Measurements from ENCODE around the gene S100A5. TPM values are rescaled to one million over a fixed set of nuclear protein-coding genes. Genes with fewer than 3 reads are reported as not detected.
"Not testable (repeated sequence)": the region's sequence is repeated elsewhere in the genome, so short reads cannot be mapped to it uniquely, and the experiment has no call there.

Gene S100A5
- total RNA-seq, 1 donor: not detected

- no peak for DNase-seq (ENCODE audit: low read depth)
- TF ChIP-seq CTCF (IDR thresholded peaks at IDR 0.05; ENCODE audit: insufficient read depth, low read depth, low read length): no peak
- no peak overlapping the region for H3K4me3 ChIP-seq (ENCODE audit: low read depth, low read length)
Observed at GRCh38 chr1:153532181-153532580, 8.6 kb downstream of the S100A5 start.

GRCh38 chr1:153531638-153532037 is 9.1 kb downstream of the S100A5 start:
- no peak for TF ChIP-seq CTCF (IDR thresholded peaks at IDR 0.05; ENCODE audit: insufficient read depth, low read depth, low read length)
- H3K4me3 ChIP-seq (ENCODE audit: low read depth, low read length): no peak overlapping the region
- no peak for DNase-seq (ENCODE audit: low read depth)

GRCh38 chr1:153527683-153528040 is 13.1 kb downstream of the S100A5 start:
- TF ChIP-seq CTCF (IDR thresholded peaks at IDR 0.05; ENCODE audit: insufficient read depth, low read depth, low read length): no peak
- no peak for DNase-seq (ENCODE audit: low read depth)
- no peak overlapping the region for H3K4me3 ChIP-seq (ENCODE audit: low read depth, low read length)

- TF ChIP-seq CTCF (IDR thresholded peaks at IDR 0.05; ENCODE audit: insufficient read depth, low read depth, low read length): no peak
- H3K4me3 ChIP-seq (ENCODE audit: low read depth, low read length): no peak overlapping the region
- no peak for DNase-seq (ENCODE audit: low read depth)
Observed at GRCh38 chr1:153527023-153527682, 13.6 kb downstream of the S100A5 start.

GRCh38 chr1:153526132-153526543 is 14.6 kb downstream of the S100A5 start:
- no peak for TF ChIP-seq CTCF (IDR thresholded peaks at IDR 0.05; ENCODE audit: insufficient read depth, low read depth, low read length)
- no peak overlapping the region for H3K4me3 ChIP-seq (ENCODE audit: low read depth, low read length)
- DNase-seq (ENCODE audit: low read depth): no peak

GRCh38 chr1:153525088-153525728 is 15.5 kb downstream of the S100A5 start:
- DNase-seq (ENCODE audit: low read depth): peak; percentile 34
- no peak overlapping the region for H3K4me3 ChIP-seq (ENCODE audit: low read depth, low read length)
- TF ChIP-seq CTCF (IDR thresholded peaks at IDR 0.05; ENCODE audit: insufficient read depth, low read depth, low read length): no peak

GRCh38 chr1:153522353-153523048 is 18.2 kb downstream of the S100A5 start:
- H3K4me3 ChIP-seq (ENCODE audit: low read depth, low read length); DNase-seq (ENCODE audit: low read depth): not testable (repeated sequence)

- H3K4me3 ChIP-seq (ENCODE audit: low read depth, low read length); DNase-seq (ENCODE audit: low read depth): not testable (repeated sequence)
Observed at GRCh38 chr1:153521808-153522207, 18.9 kb downstream of the S100A5 start.
